Measurements from ENCODE around the gene CMSS1. TPM values are rescaled to one million over a fixed set of nuclear protein-coding genes. Genes with fewer than 3 reads are reported as not detected.

Gene CMSS1
- total and polyA plus RNA-seq, 2 donors (not counting 1 experiment from before 2014, with no cell fraction given), result 7.3 to 22.8 TPM

- no CpG with 5 or more reads among the region's 1 CpG for WGBS (ENCODE audit: insufficient coverage)
- TF ChIP-seq, protein P1, sequence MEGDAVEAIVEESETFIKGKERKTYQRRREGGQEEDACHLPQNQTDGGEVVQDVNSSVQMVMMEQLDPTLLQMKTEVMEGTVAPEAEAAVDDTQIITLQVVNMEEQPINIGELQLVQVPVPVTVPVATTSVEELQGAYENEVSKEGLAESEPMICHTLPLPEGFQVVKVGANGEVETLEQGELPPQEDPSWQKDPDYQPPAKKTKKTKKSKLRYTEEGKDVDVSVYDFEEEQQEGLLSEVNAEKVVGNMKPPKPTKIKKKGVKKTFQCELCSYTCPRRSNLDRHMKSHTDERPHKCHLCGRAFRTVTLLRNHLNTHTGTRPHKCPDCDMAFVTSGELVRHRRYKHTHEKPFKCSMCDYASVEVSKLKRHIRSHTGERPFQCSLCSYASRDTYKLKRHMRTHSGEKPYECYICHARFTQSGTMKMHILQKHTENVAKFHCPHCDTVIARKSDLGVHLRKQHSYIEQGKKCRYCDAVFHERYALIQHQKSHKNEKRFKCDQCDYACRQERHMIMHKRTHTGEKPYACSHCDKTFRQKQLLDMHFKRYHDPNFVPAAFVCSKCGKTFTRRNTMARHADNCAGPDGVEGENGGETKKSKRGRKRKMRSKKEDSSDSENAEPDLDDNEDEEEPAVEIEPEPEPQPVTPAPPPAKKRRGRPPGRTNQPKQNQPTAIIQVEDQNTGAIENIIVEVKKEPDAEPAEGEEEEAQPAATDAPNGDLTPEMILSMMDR (IDR thresholded peaks at IDR 0.05), result no peak
- no peak for TF ChIP-seq EZH2 (IDR thresholded peaks at IDR 0.05; ENCODE audit: borderline replicate concordance, insufficient read depth, low read depth, low read length, poor library complexity, severe bottlenecking)
- Histone ChIP-seq H3K27ac (ENCODE audit: low read length in 2 of 2) (no peak overlapping the region), H3K79me2 (ENCODE audit: control insufficient read depth, insufficient read depth, low read length) (no peaks in the 10 kb centered on the region), H3K9me3 (ENCODE audit: control extremely low read depth in 1 of 3, control insufficient read depth in 2 of 3, insufficient read depth in 1 of 3, low read length in 2 of 3) (no peaks in the 10 kb centered on the region), H3K27me3 (replicated peaks in 1 of 4; ENCODE audit: control extremely low read depth in 1 of 4, control insufficient read depth in 3 of 4, insufficient read depth in 4 of 4, low read length in 3 of 4) (no peaks in the 10 kb centered on the region), H4K20me1 (ENCODE audit: control insufficient read depth, insufficient read depth, low read length, poor library complexity, severe bottlenecking) (no peaks in the 10 kb centered on the region), H3K4me3 (ENCODE audit: control extremely low read depth in 1 of 5, extremely low read depth in 1 of 5, insufficient read depth in 1 of 5, low read depth in 2 of 5, low read length in 4 of 5) (no peak overlapping the region), H3K4me2 (replicated peaks; ENCODE audit: low read depth, low read length, poor library complexity, severe bottlenecking) (no peak overlapping the region), H3K9ac (ENCODE audit: low read length) (no peak overlapping the region), H3K4me1 (ENCODE audit: control insufficient read depth in 2 of 2, insufficient read depth in 2 of 2, low read length in 2 of 2) (no peaks in the 10 kb centered on the region), H3K36me3 (replicated peaks in 1 of 2; ENCODE audit: control extremely low read depth in 1 of 2, control insufficient read depth in 1 of 2, extremely low read depth in 1 of 2, insufficient read depth in 2 of 2, low read length in 1 of 2) (no peaks in the 10 kb centered on the region), H2AFZ (ENCODE audit: insufficient read depth, low read depth, low read length, poor library complexity, severe bottlenecking) (no peak overlapping the region)
- no peaks in the 10 kb centered on the region for H3K9me3 Mint-ChIP-seq (ENCODE audit: insufficient read depth)
- CTCF ChIA-PET, result no interaction called here
- no peak for ATAC-seq (ENCODE audit: low read depth)
- no peak for DNase-seq
- no peak overlapping the region for H3K27ac Mint-ChIP-seq
- POLR2A ChIA-PET, result no interaction called here
- no peak overlapping the region for H3K4me3 Mint-ChIP-seq
- intact Hi-C loops (cut with micrococcal nuclease), result no loop called here
- no peaks in the 10 kb centered on the region for H3K27me3 Mint-ChIP-seq
- H3K4me1 Mint-ChIP-seq, result no peaks in the 10 kb centered on the region
Observed at GRCh38 chr3:99885085-99885484, 67.4 kb downstream of the CMSS1 start.

DNA sequence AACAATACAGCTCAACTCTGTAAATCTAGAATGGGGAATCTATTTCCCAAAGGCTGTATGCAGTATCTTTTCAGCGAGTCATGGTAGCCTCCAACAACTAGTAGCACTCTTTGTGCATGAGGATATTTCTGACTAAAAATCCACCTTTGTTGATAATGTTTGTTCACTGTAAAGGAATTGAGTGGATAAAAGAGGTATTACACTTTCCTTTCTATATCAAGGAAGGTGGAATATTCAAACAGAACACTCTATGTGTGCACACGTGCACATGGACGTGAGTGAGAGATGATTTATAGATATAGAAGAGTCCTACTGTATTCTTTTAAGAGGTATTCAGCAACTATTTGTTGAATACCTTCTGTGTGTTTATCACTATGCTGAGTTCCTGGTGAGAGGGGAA lies 68.2 kb downstream of the CMSS1 start:
- Histone ChIP-seq H3K79me2 (ENCODE audit: control insufficient read depth, insufficient read depth, low read length) (no peaks in the 10 kb centered on the region), H3K4me1 (ENCODE audit: control insufficient read depth in 2 of 2, insufficient read depth in 2 of 2, low read length in 2 of 2) (no peaks in the 10 kb centered on the region), H4K20me1 (ENCODE audit: control insufficient read depth, insufficient read depth, low read length, poor library complexity, severe bottlenecking) (no peaks in the 10 kb centered on the region), H3K27ac (ENCODE audit: low read length in 2 of 2) (no peak overlapping the region), H3K36me3 (replicated peaks in 1 of 2; ENCODE audit: control extremely low read depth in 1 of 2, control insufficient read depth in 1 of 2, extremely low read depth in 1 of 2, insufficient read depth in 2 of 2, low read length in 1 of 2) (no peaks in the 10 kb centered on the region), H3K4me2 (replicated peaks; ENCODE audit: low read depth, low read length, poor library complexity, severe bottlenecking) (no peak overlapping the region), H2AFZ (ENCODE audit: insufficient read depth, low read depth, low read length, poor library complexity, severe bottlenecking) (no peak overlapping the region), H3K4me3 (ENCODE audit: control extremely low read depth in 1 of 5, extremely low read depth in 1 of 5, insufficient read depth in 1 of 5, low read depth in 2 of 5, low read length in 4 of 5) (no peak overlapping the region), H3K9me3 (ENCODE audit: control extremely low read depth in 1 of 3, control insufficient read depth in 2 of 3, insufficient read depth in 1 of 3, low read length in 2 of 3) (no peaks in the 10 kb centered on the region), H3K27me3 (replicated peaks in 1 of 4; ENCODE audit: control extremely low read depth in 1 of 4, control insufficient read depth in 3 of 4, insufficient read depth in 4 of 4, low read length in 3 of 4) (no peaks in the 10 kb centered on the region), H3K9ac (ENCODE audit: low read length) (no peak overlapping the region)
- intact Hi-C loops (cut with micrococcal nuclease), result no loop called here
- no peaks in the 10 kb centered on the region for H3K4me1 Mint-ChIP-seq
- no peak overlapping the region for H3K4me3 Mint-ChIP-seq
- TF ChIP-seq EZH2 (IDR thresholded peaks at IDR 0.05; ENCODE audit: borderline replicate concordance, insufficient read depth, low read depth, low read length, poor library complexity, severe bottlenecking), result no peak
- TF ChIP-seq, protein P1 (IDR thresholded peaks at IDR 0.05), result no peak
- no peak overlapping the region for H3K27ac Mint-ChIP-seq
- H3K27me3 Mint-ChIP-seq, result no peaks in the 10 kb centered on the region
- DNase-seq (no peak), ATAC-seq (ENCODE audit: low read depth) (no peak)
- ChIA-PET CTCF (no interaction called here), POLR2A (no interaction called here)
- H3K9me3 Mint-ChIP-seq (ENCODE audit: insufficient read depth), result no peaks in the 10 kb centered on the region
- WGBS (ENCODE audit: insufficient coverage), result no CpG with 5 or more reads among the region's 3 CpGs

All from B cell (primary cell).